NCI-H1417 (cell line): Measurements from ENCODE around the gene STMND1.

Experiments
- DNase-seq, 3 experiments: peaks; one replicate each; lab custom pipeline; 2025; lab: John Stamatoyannopoulos, UW

Gene STMND1

GRCh38 chr6:17165383-17165782 is 63.5 kb downstream of the STMND1 start:
- DNase-seq = no peak

- peak in 1 of 3 experiments; percentile 31 for DNase-seq
These were observed 65.6 kb downstream of the STMND1 start for GRCh38 chr6:17167327-17167979.

DNA sequence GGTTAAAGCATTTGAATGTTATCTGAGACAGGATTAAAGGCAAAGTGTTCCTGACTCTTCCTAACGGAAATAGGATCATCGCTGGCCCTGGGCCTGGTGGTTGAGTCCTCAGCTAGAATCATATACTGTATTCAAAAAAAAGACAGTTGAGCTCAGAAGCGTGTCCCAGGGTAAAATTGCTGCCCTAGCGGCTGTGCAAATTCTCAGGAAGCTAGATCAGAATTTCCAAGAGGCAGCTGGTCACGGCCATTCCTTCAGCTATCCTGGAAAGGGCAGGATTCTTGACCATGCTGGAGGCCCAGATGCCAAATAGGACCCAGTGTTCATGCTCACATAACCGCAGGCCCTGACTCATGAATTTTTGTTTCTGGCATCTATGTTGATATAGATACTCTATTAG is 67.4 kb downstream of the STMND1 start:
- DNase-seq = no peak

DNA sequence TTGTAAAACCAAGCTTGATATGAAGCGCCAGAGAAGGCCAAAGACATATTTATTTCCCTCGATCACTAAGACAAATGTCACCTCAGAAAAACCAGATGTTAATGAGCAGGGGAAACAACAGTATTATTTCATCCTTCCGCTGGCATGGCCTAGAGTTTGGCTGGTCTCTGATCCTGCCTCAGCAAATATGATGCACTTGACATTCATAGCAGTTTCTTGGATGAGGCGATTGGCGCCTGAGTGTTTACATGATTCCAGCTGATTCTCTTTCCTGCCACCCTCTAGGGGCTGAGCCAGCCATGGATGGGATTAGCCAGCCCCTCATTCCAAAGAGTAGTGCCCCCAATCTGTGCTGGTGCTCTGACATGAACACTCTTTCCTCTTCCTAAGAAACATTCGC is 67.9 kb downstream of the STMND1 start:
- no peak for DNase-seq

GRCh38 chr6:17172836-17173470 is 71.1 kb downstream of the STMND1 start:
- no peak for DNase-seq

- DNase-seq = no peak
These were observed 76.5 kb downstream of the STMND1 start for GRCh38 chr6:17178326-17178725.

DNA sequence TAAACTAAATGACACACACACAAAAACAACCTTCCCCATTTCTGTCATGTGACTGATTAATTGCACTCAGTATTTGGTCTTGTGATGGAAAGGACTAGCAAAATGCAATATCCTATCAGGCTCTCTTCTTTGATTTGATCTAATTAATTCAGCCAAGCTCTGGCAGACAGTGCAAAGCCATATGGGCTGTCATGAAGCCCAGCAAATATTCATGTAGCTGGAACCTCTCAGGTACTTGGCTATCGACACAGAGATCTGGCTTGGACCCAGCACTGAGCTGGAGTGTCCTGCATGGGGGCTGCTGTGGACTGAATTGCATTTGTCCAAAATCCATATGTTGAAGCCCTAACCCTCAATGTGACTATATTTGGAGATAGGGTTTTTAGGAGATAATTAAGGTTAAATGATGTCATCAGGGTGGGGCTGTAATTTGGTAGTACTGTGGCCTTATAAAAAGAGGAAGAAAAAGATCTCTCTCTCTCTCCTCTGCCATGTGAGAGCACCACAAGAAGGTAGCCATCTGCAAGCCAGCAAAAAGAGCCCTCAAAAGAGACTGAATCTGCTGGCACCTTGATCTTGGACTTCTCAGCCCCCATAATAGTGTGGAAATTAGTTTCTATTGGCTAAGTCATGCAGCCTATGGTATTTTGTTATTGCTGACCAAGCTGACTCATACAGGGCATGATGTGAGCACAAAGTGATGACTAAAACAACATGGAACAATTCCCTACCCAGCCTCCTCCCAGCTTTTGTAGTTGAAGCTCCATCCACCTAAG is 77.1 kb downstream of the STMND1 start:
- DNase-seq = no peak

DNA sequence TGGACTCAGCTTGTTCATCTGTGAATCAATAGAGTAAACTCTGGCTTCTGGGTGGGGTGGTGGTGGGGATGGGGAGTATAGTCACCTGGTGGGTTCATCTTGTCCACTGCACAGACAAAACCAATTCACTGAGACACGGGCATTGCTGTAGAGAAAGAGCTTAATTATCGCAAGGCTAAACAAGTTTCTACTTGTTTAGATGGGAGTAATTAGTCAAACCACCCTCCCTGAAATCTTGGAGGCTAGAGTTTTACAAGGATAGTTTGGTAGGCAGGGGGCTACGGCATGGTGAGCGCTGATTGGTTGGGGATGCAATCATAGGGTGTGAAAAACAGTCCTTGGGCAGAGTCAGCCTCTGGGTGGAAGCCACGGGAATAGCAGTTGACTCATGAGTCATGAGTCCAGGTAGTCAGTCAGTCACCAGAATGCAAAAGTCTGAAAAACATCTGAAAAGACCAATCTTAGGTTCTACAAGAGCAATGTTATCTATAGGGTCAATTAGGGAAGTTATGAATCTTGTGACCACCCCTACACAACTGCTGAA is 77.8 kb downstream of the STMND1 start:
- no peak for DNase-seq
